Stimulated activated CD4-positive, alpha-beta T cell treated with anti-CD3 and anti-CD28 coated beads, TNF-alpha, amount 100 ng/mL, for 24 hours (primary cell): Measurements from ENCODE around the gene HIRA.

Source experiments
- DNase-seq, 3 experiments: peaks; one replicate each; pipeline ENCODE4 v3.0.0-alpha.2; 2020; ENCODE audit warnings: low read depth in 3 of 3

HIRA gene

DNA sequence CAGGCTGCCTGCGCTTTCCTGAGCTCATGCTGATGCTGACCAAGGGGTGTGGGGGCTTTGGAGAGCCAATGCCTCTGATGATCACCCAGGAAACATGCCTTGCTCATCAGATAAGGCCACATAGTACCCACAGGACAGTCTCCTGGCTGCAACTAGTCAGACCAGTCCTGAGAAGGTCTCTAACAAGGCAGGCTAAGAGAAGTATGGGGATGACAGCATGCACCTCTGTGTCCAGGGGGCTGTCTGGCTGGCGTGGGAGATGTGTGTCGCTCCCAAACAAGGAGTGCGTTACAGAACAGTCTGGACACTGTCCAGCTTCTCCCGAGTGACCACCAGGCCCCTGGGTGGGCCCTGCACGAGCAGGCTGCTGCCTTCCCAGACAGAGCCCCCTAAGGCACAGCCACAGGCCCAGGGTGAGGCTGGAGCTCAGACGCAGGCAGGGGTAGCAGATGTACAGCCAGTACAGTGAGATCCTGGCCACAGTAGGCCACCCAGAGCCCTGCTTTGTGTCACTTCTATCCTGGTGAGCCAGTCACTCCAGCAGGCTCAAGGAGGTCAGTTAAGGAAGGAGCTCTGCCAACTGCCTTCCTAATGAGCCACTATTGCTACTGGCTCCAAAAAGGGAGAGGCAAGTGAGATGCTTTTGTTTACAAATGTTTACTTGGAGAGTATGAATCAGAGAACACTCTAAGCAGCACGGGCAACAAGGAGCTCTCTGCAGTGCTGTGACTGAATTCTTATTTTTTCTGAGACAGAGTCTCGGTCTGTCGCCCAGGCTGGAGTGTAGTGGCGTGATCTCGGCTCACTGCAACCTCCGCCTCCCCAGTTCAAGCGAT is 74.0 kb downstream of the HIRA start:
- DNase-seq = no peak

DNA sequence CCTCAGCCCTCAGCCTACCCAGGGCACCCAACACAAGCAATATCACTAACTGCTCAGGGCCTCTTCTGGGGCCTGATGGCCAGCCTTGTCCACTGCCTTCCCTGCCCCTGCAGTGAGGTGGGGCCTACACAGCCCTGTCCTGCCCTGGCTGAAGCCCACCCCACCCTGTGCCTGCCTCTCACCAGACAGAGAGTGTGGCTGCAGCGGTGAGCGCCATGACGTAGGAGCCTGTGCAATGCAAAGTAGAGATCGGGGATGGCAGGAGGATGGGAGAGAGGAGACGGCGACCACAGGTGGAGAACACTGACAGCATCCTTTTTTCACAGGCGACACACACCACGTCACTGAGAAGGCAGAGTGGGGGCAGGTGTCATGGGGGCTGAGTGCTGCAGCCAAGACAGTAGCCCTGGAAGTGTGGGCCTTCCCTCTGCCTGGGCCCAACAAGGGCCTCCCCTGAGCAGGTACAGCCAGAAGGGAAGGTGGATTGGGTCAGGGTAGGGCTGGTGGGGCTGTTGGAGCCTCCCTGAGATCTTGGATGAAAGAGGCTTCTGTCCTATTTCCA is 74.7 kb downstream of the HIRA start:
- no peak for DNase-seq

GRCh38 chr22:19355413-19356157 is 75.9 kb downstream of the HIRA start:
- no peak for DNase-seq

DNA sequence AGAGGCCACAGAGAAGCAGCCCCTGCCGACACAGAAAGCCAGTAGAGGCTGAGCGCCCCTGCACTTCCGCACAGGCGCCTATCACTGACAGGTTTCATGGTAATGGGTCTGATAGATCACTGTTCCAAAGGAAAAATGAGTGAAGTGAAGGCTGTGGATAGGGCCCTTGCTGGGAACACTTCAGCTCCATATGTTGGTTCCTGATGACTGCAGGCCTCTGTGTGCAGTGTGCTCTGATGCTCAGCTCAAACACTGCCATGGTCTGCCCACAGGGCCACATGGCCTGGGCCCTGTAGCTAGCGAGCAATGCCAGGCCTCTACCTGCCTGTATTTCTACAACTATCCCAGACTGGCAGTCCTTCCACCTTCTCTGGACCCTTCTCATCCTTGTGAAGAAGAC is 77.3 kb downstream of the HIRA start:
- no peak for DNase-seq

GRCh38 chr22:19353363-19354131 is 78.0 kb downstream of the HIRA start:
- no peak for DNase-seq

- DNase-seq = no peak
Observed at GRCh38 chr22:19352766-19353165, 78.8 kb downstream of the HIRA start.

GRCh38 chr22:19352217-19352616 is 79.3 kb downstream of the HIRA start:
- DNase-seq = no peak

DNA sequence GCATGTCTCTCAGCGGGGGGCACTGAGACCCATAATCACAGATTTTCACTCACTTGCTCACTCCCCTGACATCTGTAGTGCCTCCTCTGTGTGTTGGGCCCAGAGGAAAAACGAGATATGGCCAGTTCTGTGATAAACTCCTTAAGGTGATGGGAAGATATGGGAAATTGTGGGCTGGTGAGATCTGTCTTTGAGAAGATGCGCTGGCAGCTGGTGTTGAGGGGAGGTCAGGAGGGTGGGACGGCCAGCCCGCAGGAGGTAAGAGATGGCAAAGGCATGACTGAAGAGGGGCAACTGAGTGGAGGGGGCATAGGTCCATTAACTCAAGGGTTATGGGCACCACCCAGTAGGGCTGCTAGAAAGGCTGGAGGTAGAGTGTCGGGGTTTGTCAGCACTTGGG is 79.9 kb downstream of the HIRA start:
- no peak for DNase-seq

DNA sequence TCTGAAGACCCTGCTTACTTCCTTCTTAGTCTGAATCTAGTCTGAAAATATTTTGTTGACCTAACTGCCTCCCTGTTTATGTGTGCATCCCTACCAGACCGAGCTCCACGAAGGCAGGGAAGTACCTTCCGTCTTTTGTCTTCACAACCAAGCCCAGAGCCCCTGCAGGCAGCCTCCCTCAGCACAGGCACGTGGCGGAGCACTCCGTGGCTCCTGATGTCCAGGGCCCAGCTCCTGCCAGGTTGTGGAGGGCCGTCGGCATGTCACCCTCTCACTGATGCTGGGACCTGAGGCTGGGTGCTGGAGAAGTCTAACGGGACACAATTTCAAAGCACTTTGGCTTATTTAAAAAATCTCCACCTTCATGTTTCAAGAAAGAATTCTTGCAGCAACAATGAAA is 80.6 kb downstream of the HIRA start:
- DNase-seq = no peak

GRCh38 chr22:19350476-19350859 is 81.1 kb downstream of the HIRA start:
- DNase-seq = no peak

GRCh38 chr22:19349778-19350475 is 81.6 kb downstream of the HIRA start:
- no peak for DNase-seq

- no peak for DNase-seq
Observed at GRCh38 chr22:19346677-19347265, 84.8 kb downstream of the HIRA start.

GRCh38 chr22:19344420-19344819 is 87.1 kb downstream of the HIRA start:
- no peak for DNase-seq

- DNase-seq = no peak
Observed at GRCh38 chr22:19343470-19343869, 88.1 kb downstream of the HIRA start.

- DNase-seq = no peak
Observed at GRCh38 chr22:19341500-19341899, 90.0 kb downstream of the HIRA start.

DNA sequence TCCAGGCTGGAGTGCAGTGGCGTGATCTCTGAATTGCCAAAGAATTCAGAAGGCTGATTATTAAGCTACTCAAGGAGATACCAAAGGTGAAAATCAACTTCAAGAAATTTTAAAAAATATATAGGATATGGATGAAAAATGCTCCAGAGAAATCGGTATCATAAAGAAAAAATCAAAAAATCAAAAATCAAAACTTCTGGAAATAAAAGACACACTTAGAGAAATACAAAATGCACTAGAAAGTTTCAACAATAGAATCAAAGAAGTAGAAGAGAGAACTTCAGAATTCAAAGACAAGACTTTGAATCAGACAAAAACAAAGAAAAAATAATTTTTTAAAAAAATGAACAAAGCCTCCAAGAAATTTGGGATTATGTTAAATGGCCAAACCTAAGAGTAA is 94.4 kb downstream of the HIRA start:
- no peak for DNase-seq

GRCh38 chr22:19336133-19337075 is 95.1 kb downstream of the HIRA start:
- no peak for DNase-seq

GRCh38 chr22:19331975-19332374 is 99.6 kb downstream of the HIRA start:
- DNase-seq = no peak

- no peak for DNase-seq
Observed at GRCh38 chr22:19331474-19331873, 100.1 kb downstream of the HIRA start.

GRCh38 chr22:19330865-19331418 is 100.6 kb downstream of the HIRA start:
- no peak for DNase-seq
